ENCODE results near the gene LGR5.

LGR5 gene

DNA sequence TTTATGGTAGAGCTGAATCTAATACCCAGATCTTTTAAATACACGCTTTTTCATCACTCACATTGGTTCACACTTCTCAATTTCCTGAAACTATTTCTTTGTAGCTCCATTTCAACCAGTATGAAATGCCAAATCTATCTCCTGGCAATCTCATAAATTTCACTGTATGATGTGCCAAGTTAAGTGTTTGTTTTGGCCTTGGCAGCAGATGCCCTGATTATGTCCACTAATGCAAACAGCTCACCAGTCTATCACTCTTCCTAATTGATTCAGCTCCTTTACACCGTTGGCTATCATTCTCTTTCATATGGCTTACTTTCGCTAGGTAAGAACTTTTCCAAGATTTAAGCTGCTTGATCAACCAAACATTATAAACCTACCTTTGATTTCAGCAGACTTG is 165.4 kb downstream of the LGR5 start:
- TF ChIP-seq TAF1 (IDR thresholded peaks at IDR 0.05; ENCODE audit: low read depth) (no peak), NFIC (IDR thresholded peaks at IDR 0.05) (no peak), EGR1 (IDR thresholded peaks at IDR 0.05) (no peak), ZBTB7A (IDR thresholded peaks at IDR 0.05; ENCODE audit: low read depth) (no peak), EP300 (IDR thresholded peaks at IDR 0.05; ENCODE audit: borderline replicate concordance) (no peak), FOXM1 (IDR thresholded peaks at IDR 0.05; ENCODE audit: borderline replicate concordance, low read depth) (no peak), YY1 (IDR thresholded peaks at IDR 0.05; ENCODE audit: low read depth) (no peak), TCF12 (IDR thresholded peaks at IDR 0.05; ENCODE audit: low read depth) (no peak), RAD21 (IDR thresholded peaks at IDR 0.05; ENCODE audit: low read depth) (no peak), CEBPB (IDR thresholded peaks at IDR 0.05) (no peak), CREB1 (IDR thresholded peaks at IDR 0.05; ENCODE audit: low read depth) (no peak), TEAD4 (IDR thresholded peaks at IDR 0.05) (no peak)
- TF ChIP-seq, protein P1, sequence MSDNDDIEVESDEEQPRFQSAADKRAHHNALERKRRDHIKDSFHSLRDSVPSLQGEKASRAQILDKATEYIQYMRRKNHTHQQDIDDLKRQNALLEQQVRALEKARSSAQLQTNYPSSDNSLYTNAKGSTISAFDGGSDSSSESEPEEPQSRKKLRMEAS (IDR thresholded peaks at IDR 0.05) = no peak
- TF ChIP-seq, protein P2, sequence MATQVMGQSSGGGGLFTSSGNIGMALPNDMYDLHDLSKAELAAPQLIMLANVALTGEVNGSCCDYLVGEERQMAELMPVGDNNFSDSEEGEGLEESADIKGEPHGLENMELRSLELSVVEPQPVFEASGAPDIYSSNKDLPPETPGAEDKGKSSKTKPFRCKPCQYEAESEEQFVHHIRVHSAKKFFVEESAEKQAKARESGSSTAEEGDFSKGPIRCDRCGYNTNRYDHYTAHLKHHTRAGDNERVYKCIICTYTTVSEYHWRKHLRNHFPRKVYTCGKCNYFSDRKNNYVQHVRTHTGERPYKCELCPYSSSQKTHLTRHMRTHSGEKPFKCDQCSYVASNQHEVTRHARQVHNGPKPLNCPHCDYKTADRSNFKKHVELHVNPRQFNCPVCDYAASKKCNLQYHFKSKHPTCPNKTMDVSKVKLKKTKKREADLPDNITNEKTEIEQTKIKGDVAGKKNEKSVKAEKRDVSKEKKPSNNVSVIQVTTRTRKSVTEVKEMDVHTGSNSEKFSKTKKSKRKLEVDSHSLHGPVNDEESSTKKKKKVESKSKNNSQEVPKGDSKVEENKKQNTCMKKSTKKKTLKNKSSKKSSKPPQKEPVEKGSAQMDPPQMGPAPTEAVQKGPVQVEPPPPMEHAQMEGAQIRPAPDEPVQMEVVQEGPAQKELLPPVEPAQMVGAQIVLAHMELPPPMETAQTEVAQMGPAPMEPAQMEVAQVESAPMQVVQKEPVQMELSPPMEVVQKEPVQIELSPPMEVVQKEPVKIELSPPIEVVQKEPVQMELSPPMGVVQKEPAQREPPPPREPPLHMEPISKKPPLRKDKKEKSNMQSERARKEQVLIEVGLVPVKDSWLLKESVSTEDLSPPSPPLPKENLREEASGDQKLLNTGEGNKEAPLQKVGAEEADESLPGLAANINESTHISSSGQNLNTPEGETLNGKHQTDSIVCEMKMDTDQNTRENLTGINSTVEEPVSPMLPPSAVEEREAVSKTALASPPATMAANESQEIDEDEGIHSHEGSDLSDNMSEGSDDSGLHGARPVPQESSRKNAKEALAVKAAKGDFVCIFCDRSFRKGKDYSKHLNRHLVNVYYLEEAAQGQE (IDR thresholded peaks at IDR 0.05; ENCODE audit: low read depth) = no peak
- TF ChIP-seq, protein P3, sequence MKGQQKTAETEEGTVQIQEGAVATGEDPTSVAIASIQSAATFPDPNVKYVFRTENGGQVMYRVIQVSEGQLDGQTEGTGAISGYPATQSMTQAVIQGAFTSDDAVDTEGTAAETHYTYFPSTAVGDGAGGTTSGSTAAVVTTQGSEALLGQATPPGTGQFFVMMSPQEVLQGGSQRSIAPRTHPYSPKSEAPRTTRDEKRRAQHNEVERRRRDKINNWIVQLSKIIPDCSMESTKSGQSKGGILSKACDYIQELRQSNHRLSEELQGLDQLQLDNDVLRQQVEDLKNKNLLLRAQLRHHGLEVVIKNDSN (IDR thresholded peaks at IDR 0.05) = no peak

DNA sequence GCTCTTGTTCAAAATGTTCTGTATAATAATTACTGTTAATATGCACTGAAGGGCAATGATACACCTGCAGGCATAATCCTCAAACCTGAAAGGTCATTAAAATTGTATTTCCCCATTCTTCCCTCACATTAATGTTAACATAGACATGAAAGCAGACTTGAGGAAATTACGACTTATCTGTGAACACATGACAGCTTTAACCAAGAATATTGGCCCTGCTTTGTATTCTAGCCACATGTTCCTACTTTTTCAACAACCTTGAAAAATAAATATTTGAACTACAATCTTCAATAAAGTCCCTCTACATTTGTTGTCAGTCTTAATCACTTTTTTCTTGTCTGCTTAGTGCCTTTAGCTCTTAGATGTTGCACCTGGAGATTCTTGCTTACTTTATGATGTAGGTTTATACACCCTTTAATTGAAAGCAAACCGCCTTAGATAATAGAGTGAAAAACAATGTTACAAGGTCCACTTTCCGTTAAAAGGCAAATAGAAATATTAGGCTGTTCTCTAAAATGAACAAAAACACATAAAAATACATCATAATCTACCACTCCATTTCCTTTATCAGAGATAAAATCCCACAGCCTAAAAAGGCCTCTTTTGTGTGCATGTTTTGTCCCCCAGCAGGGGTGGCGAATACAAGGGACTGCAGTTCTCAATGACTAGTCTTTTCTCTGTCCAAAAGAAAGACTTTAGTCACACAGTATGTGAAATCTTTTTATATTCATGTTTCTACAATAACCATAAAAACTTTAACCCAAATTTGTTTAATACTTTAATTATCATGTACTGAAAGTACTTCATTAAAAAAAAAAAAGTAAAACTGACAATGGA is 168.1 kb downstream of the LGR5 start:
- TF ChIP-seq NFIC (IDR thresholded peaks at IDR 0.05) (no peak), TEAD4 (IDR thresholded peaks at IDR 0.05) (no peak), YY1 (IDR thresholded peaks at IDR 0.05; ENCODE audit: low read depth) (no peak), RAD21 (IDR thresholded peaks at IDR 0.05; ENCODE audit: low read depth) (no peak), TAF1 (IDR thresholded peaks at IDR 0.05; ENCODE audit: low read depth) (no peak), ZBTB7A (IDR thresholded peaks at IDR 0.05; ENCODE audit: low read depth) (no peak), TCF12 (IDR thresholded peaks at IDR 0.05; ENCODE audit: low read depth) (no peak), CREB1 (IDR thresholded peaks at IDR 0.05; ENCODE audit: low read depth) (no peak), CEBPB (IDR thresholded peaks at IDR 0.05) (no peak), FOXM1 (IDR thresholded peaks at IDR 0.05; ENCODE audit: borderline replicate concordance, low read depth) (no peak), EP300 (IDR thresholded peaks at IDR 0.05; ENCODE audit: borderline replicate concordance) (no peak), EGR1 (IDR thresholded peaks at IDR 0.05) (no peak)
- TF ChIP-seq, protein P1 (IDR thresholded peaks at IDR 0.05) = no peak
- TF ChIP-seq, protein P2 (IDR thresholded peaks at IDR 0.05; ENCODE audit: low read depth) = no peak
- TF ChIP-seq, protein P3 (IDR thresholded peaks at IDR 0.05) = no peak

DNA sequence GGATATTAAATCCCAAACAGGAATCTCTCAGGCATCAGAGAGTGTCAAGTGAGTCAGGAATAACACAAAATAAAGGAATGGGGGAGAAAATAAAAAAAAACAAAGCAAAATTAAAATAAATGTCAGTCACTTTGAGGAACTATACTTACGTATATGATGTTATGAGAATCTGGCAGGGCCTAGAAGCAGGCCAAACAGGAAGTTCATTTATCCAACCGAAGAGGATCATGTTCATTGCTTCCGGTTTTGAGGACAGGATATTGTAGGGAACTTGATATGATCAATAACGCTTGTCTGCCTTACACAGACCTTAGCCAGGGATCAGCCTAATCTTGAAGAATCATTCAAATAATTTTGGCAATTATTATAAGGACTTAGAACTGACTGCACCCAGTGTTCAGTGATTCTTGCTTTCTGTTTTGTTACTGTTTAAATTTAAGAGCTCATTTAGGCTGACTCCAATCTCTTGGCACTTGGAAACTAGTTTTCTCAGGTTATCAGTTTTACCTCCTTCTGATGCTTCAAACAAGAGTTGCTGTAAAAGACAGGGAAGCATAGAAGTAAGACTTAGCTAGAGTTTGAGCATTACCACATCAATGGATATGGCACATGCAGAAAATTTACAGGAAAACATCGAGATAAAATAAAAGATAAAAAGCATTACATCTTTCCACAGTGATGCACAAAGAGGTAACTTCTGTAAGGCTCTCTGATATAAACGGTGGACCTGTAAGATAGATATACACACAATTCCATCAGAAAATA is 170.6 kb downstream of the LGR5 start:
- TF ChIP-seq, protein P2 (IDR thresholded peaks at IDR 0.05; ENCODE audit: low read depth) = no peak
- no peak for TF ChIP-seq EGR1 (IDR thresholded peaks at IDR 0.05)
- TF ChIP-seq, protein P3 (IDR thresholded peaks at IDR 0.05) = no peak
- TF ChIP-seq TEAD4 (IDR thresholded peaks at IDR 0.05) = no peak
- no peak for TF ChIP-seq FOXM1 (IDR thresholded peaks at IDR 0.05; ENCODE audit: borderline replicate concordance, low read depth)
- TF ChIP-seq ZBTB7A (IDR thresholded peaks at IDR 0.05; ENCODE audit: low read depth) = no peak
- TF ChIP-seq CEBPB (IDR thresholded peaks at IDR 0.05) = no peak
- TF ChIP-seq YY1 (IDR thresholded peaks at IDR 0.05; ENCODE audit: low read depth) = no peak
- TF ChIP-seq RAD21 (IDR thresholded peaks at IDR 0.05; ENCODE audit: low read depth) = no peak
- TF ChIP-seq NFIC (IDR thresholded peaks at IDR 0.05) = no peak
- no peak for TF ChIP-seq EP300 (IDR thresholded peaks at IDR 0.05; ENCODE audit: borderline replicate concordance)
- TF ChIP-seq CREB1 (IDR thresholded peaks at IDR 0.05; ENCODE audit: low read depth) = no peak
- no peak for TF ChIP-seq TAF1 (IDR thresholded peaks at IDR 0.05; ENCODE audit: low read depth)
- TF ChIP-seq TCF12 (IDR thresholded peaks at IDR 0.05; ENCODE audit: low read depth) = no peak
- TF ChIP-seq, protein P1 (IDR thresholded peaks at IDR 0.05) = no peak
